H1 (cell line): Measurements from ENCODE around the gene RREB1. TPM values are rescaled to one million over a fixed set of nuclear protein-coding genes. Genes with fewer than 3 reads are reported as not detected.

Source experiments
- CTCF ChIA-PET: fragments of 300-600 bp; sonication (Branson Sonifier 250); formaldehyde crosslinking; loops from one replicate; lab custom pipeline; 2021; ENCODE audit not compliant: partially characterized antibody; lab: Charles Lee
- POLR2A ChIA-PET: fragments of 300-600 bp; sonication (Branson Sonifier 250); formaldehyde crosslinking; loops from one replicate; lab custom pipeline; 2021; ENCODE audit warnings: inconsistent platforms; ENCODE audit not compliant: partially characterized antibody; lab: Charles Lee
- DNase-seq, 2 experiments: peaks; one replicate each; pipeline versions ENCODE4 v3.0.0 to v3.0.0-alpha.2; 2010 to 2022; ENCODE audit warnings: low spot score in 2 of 2, low read depth in 1 of 2, mixed read lengths in 1 of 2
- FAIRE-seq: peaks from 2 replicates; lab custom pipeline; 2011; peaks lifted over from hg19 to GRCh38; lab: Jason Lieb, UNC
- H2AFZ ChIP-seq: 2 replicates; pipeline ENCODE4 v1.8.1; 2012; ENCODE audit warnings: low read length, inconsistent platforms
- H2AK5ac ChIP-seq: 2 replicates; pipeline ENCODE4 v1.6.1; 2013; ENCODE audit warnings: low read depth, low read length
- H2BK120ac ChIP-seq: replicated peaks from 2 replicates; pipeline ENCODE3; 2013; ENCODE audit warnings: low read depth, low read length, inconsistent platforms
- H2BK12ac ChIP-seq: 2 replicates; pipeline ENCODE4 v1.6.1; 2013; ENCODE audit warnings: low read depth, low read length
- H2BK15ac ChIP-seq: 2 replicates; pipeline ENCODE4 v1.6.1; 2013; ENCODE audit warnings: low read length
- H2BK20ac ChIP-seq: 2 replicates; pipeline ENCODE4 v1.6.1; 2013; ENCODE audit warnings: low read length
- H2BK5ac ChIP-seq: 2 replicates; pipeline ENCODE4 v1.6.1; 2013; ENCODE audit warnings: low read depth, low read length
- H3K14ac ChIP-seq: 2 replicates; pipeline ENCODE4 v1.6.1; 2013; ENCODE audit warnings: inconsistent platforms; ENCODE audit not compliant: insufficient read length
- H3K18ac ChIP-seq: 2 replicates; pipeline ENCODE4 v1.6.1; 2013; ENCODE audit warnings: low read length; ENCODE audit errors: extremely low read depth
- H3K23ac ChIP-seq: 2 replicates; pipeline ENCODE4 v1.6.1; 2013; ENCODE audit warnings: inconsistent platforms; ENCODE audit not compliant: insufficient read length
- H3K23me2 ChIP-seq: 2 replicates; pipeline ENCODE4 v1.6.1; 2013; ENCODE audit warnings: low read depth, low read length
- H3K27ac ChIP-seq: 2 replicates; pipeline ENCODE4 v1.6.1; 2011; ENCODE audit warnings: low read depth, low read length, inconsistent platforms
- H3K27me3 ChIP-seq, 4 experiments: replicated peaks in 1 of 4; 1 replicate in 1 of 4; 2 replicates in 3 of 4; pipeline versions ENCODE4 v1.6.1 to v1.8.1; 2011 to 2013; ENCODE audit warnings: low read length in 3 of 4, mild to moderate bottlenecking in 3 of 4, inconsistent platforms in 2 of 4, mixed read lengths in 2 of 4, moderate library complexity in 1 of 4; ENCODE audit not compliant: control insufficient read depth in 3 of 4, insufficient read depth in 3 of 4; ENCODE audit errors: extremely low read depth in 1 of 4
- H3K36me3 ChIP-seq, 4 experiments: 2 replicates each; pipeline versions ENCODE4 v1.6.1 to v1.8.1; 2011 to 2013; ENCODE audit warnings: mild to moderate bottlenecking in 4 of 4, low read length in 3 of 4, moderate library complexity in 2 of 4, control low read depth in 1 of 4, inconsistent platforms in 1 of 4; ENCODE audit not compliant: insufficient read depth in 4 of 4, control insufficient read depth in 2 of 4
- H3K4ac ChIP-seq: replicated peaks from 2 replicates; pipeline ENCODE3; 2013; ENCODE audit warnings: low read length, low read depth, mixed read lengths, inconsistent platforms; ENCODE audit not compliant: insufficient read length
- H3K4me1 ChIP-seq, 4 experiments: replicated peaks in 1 of 4; 1 replicate in 1 of 4; 2 replicates in 3 of 4; pipeline versions ENCODE4 v1.6.1 to v1.8.1; 2011 to 2013; ENCODE audit warnings: low read length in 3 of 4, inconsistent platforms in 2 of 4, mixed read lengths in 1 of 4; ENCODE audit not compliant: insufficient read depth in 4 of 4, control insufficient read depth in 3 of 4
- H3K4me2 ChIP-seq, 2 experiments: 2 replicates each; pipeline versions ENCODE4 v1.6.1 to v1.8.1; 2011 to 2013; ENCODE audit warnings: low read depth in 2 of 2, low read length in 2 of 2, control low read depth in 1 of 2, inconsistent platforms in 1 of 2, mild to moderate bottlenecking in 1 of 2; ENCODE audit not compliant: insufficient read depth in 1 of 2
- H3K4me3 ChIP-seq, 4 experiments: fragments of 200-600, 300-600 bp in 1 of 4; sonication (generic), shearing (Covaris generic), sonication (Bioruptor Twin) in 1 of 4; 2 replicates each; pipeline versions ENCODE4 v1.5.1 to v1.8.1; 2011 to 2016; ENCODE audit warnings: low read length in 4 of 4, low read depth in 3 of 4, control low read depth in 2 of 4, inconsistent platforms in 2 of 4, mild to moderate bottlenecking in 2 of 4, mixed read lengths in 1 of 4, moderate library complexity in 1 of 4; ENCODE audit not compliant: insufficient read depth in 2 of 4; ENCODE audit errors: extremely low read depth in 1 of 4
- H3K56ac ChIP-seq: replicated peaks from 2 replicates; pipeline ENCODE3; 2013; ENCODE audit warnings: low read depth, mild to moderate bottlenecking, mixed read lengths, low read length, inconsistent platforms; ENCODE audit not compliant: insufficient read length
- H3K79me1 ChIP-seq: 2 replicates; pipeline ENCODE4 v1.6.1; 2013; ENCODE audit warnings: low read depth, low read length, control low read depth
- H3K79me2 ChIP-seq, 2 experiments: 2 replicates each; pipeline versions ENCODE4 v1.6.1 to v1.8.1; 2012 to 2013; ENCODE audit warnings: low read length in 2 of 2, mild to moderate bottlenecking in 2 of 2, inconsistent platforms in 1 of 2; ENCODE audit not compliant: insufficient read depth in 2 of 2, control insufficient read depth in 1 of 2
- H3K9ac ChIP-seq, 4 experiments: replicated peaks in 1 of 4; 1 replicate in 1 of 4; 2 replicates in 3 of 4; pipeline versions ENCODE4 v1.6.1 to v1.8.1; 2011 to 2013; ENCODE audit warnings: low read depth in 3 of 4, low read length in 3 of 4, control low read depth in 2 of 4, mild to moderate bottlenecking in 2 of 4, moderate library complexity in 2 of 4, inconsistent platforms in 1 of 4; ENCODE audit errors: extremely low read depth in 1 of 4
- H3K9me3 ChIP-seq, 2 experiments: 2 replicates each; pipeline versions ENCODE4 v1.6.1 to v1.8.1; 2012 to 2013; ENCODE audit warnings: mild to moderate bottlenecking in 2 of 2, moderate library complexity in 2 of 2, control low read depth in 1 of 2, inconsistent platforms in 1 of 2, low read depth in 1 of 2, low read length in 1 of 2, mixed read lengths in 1 of 2; ENCODE audit not compliant: insufficient read depth in 2 of 2
- H4K20me1 ChIP-seq, 2 experiments: replicated peaks in 1 of 2; 2 replicates each; pipeline versions ENCODE3 to v1.8.1; 2011 to 2013; ENCODE audit warnings: inconsistent platforms in 2 of 2, low read length in 2 of 2, mild to moderate bottlenecking in 1 of 2; ENCODE audit not compliant: insufficient read depth in 2 of 2, control insufficient read depth in 1 of 2
- H4K5ac ChIP-seq: 2 replicates; pipeline ENCODE4 v1.6.1; 2013; ENCODE audit warnings: low read length, low read depth, mixed read lengths, inconsistent platforms; ENCODE audit not compliant: insufficient read length
- H4K8ac ChIP-seq: 2 replicates; pipeline ENCODE4 v1.8.0; 2013; ENCODE audit warnings: mild to moderate bottlenecking, moderate library complexity, low read length, inconsistent platforms; ENCODE audit not compliant: insufficient read depth; ENCODE audit errors: extremely low read depth
- H4K91ac ChIP-seq: replicated peaks from 2 replicates; pipeline ENCODE3; 2013; ENCODE audit warnings: low read length, mixed read lengths, inconsistent platforms; ENCODE audit not compliant: insufficient read length
- ATF2 ChIP-seq: IDR thresholded peaks from 2 replicates; pipeline ENCODE4 v1.6.1; 2012; ENCODE audit warnings: low read length, inconsistent platforms
- BCL11A ChIP-seq, 2 experiments: IDR thresholded peaks; one replicate each; pipeline ENCODE4 v1.6.1; 2011; ENCODE audit warnings: low read depth in 2 of 2, low read length in 2 of 2, mild to moderate bottlenecking in 2 of 2
- BRCA1 ChIP-seq: IDR thresholded peaks from 2 replicates; pipeline ENCODE4 v1.6.1; 2012; ENCODE audit warnings: low read depth, low read length, improper control_type of control experiment
- CEBPB ChIP-seq: IDR thresholded peaks from 2 replicates; pipeline ENCODE4 v1.6.1; 2012; ENCODE audit warnings: low read depth, low read length
- EP300 ChIP-seq, 2 experiments: IDR thresholded peaks; 1 replicate in 1 of 2; 2 replicates in 1 of 2; pipeline ENCODE4 v1.6.1; 2011 to 2012; ENCODE audit warnings: low read depth in 2 of 2, low read length in 2 of 2, mild to moderate bottlenecking in 2 of 2, borderline replicate concordance in 1 of 2, inconsistent platforms in 1 of 2, moderate library complexity in 1 of 2
- EZH2 ChIP-seq: fragments of 200-600 bp; sonication (generic); IDR thresholded peaks from 2 replicates; pipeline ENCODE4 v1.7.1; 2012; ENCODE audit warnings: low read depth, mild to moderate bottlenecking, moderate library complexity, low read length, inconsistent platforms; ENCODE audit not compliant: severe bottlenecking
- KDM5A ChIP-seq: fragments of 200-600 bp; IDR thresholded peaks from 2 replicates; pipeline ENCODE4 v1.7.1; 2012; ENCODE audit warnings: mild to moderate bottlenecking, low read length, inconsistent platforms, mixed read lengths
- RAD21 ChIP-seq, 2 experiments: IDR thresholded peaks in 1 of 2; conservative IDR thresholded peaks in 1 of 2; 2 replicates each; pipeline ENCODE4 v1.6.1; 2011; ENCODE audit warnings: low read depth in 2 of 2, low read length in 2 of 2, improper control_type of control experiment in 1 of 2, inconsistent platforms in 1 of 2, mild to moderate bottlenecking in 1 of 2, moderate library complexity in 1 of 2
- SIX5 ChIP-seq: IDR thresholded peaks from 2 replicates; pipeline ENCODE4 v1.6.1; 2011; ENCODE audit warnings: mild to moderate bottlenecking, low read depth, low read length
- SRF ChIP-seq: IDR thresholded peaks from 2 replicates; pipeline ENCODE4 v1.6.1; 2011; ENCODE audit warnings: mild to moderate bottlenecking, low read depth, low read length, moderate library complexity
- SUZ12 ChIP-seq: fragments of 200-600 bp; sonication (generic); IDR thresholded peaks from 2 replicates; pipeline ENCODE4 v1.6.1; 2012; ENCODE audit warnings: mild to moderate bottlenecking, inconsistent platforms, low read length, moderate library complexity, mixed read lengths
- WGBS, 2 experiments: shearing (Covaris generic) in 1 of 2; methylation state at CpG; one replicate each; pipeline versions ENCODE4 v1.1.6 to v1.1.7; 2013 to 2015; ENCODE audit warnings: low lambda C conversion rate in 2 of 2, mixed read lengths in 2 of 2, inconsistent platforms in 1 of 2, low coverage in 1 of 2, missing lambda C conversion rate in 1 of 2; ENCODE audit not compliant: insufficient replicate concordance in 2 of 2, insufficient coverage in 1 of 2, insufficient read length in 1 of 2; ENCODE audit errors: extremely low coverage in 1 of 2, missing lambda C conversion rate in 1 of 2; 5-methylcytosine and 5-hydroxymethylcytosine counted together
- polyA plus RNA-seq, 7 experiments: library from polyadenylated mRNA; depleted of rRNA in 3 of 7; stranded (reverse) in 5 of 7; unstranded in 2 of 7; fragments of >200 nt in 5 of 7; fragments of 200-250 nt in 2 of 7; gene quantifications; 1 replicate in 5 of 7; 2 replicates in 1 of 7; 4 replicates in 1 of 7; pipeline versions ENCODE4 v1.2.1 to v1.2.3, GENCODE V29; 2011 to 2013; ENCODE audit warnings: missing spikeins in 2 of 7, mixed read lengths in 2 of 7
- total RNA-seq: library from RNA; stranded (reverse); fragmentation: NEBNext Ultra II Directional; extraction: Animal tissue kit (Norgen Biotek cat#: 25700); gene quantifications from 2 replicates; pipeline ENCODE4 v1.2.1, GENCODE V29; 2021

Gene RREB1
- total and polyA plus RNA-seq, 2 of the 8 experiments (the other 6 are each of a cell fraction or from before 2014, with no cell fraction given), result 3.9 to 34.7 TPM

- CTCF ChIA-PET, result interaction anchor here (0.5 to 1.8 kb wide), 7 partner anchors 9 to 79 kb away, joined by 3 to 4 read pairs (median 3); no protein-coding TSS in a partner anchor
- H2BK15ac ChIP-seq, result no peak overlapping the region
- H3K79me2 ChIP-seq, result peaks cover 0 to 90% of the 10 kb centered on the region in 2 experiments; a peak in 3 of 4 replicates
- peaks cover 0 to 4% of the 10 kb centered on the region in 2 experiments for H4K20me1 ChIP-seq
- no peak overlapping the region for H2AFZ ChIP-seq
- no peak overlapping the region for H3K27ac ChIP-seq
- H3K4me1 ChIP-seq, result peaks cover 0 to 13% (median 7%) of the 10 kb centered on the region in 4 experiments; a peak in 5 of 7 replicates
- H3K23me2 ChIP-seq, result 0 out of 2 replicates have a peak, but pooled peaks cover 5% of the 10 kb centered on the region
- H3K79me1 ChIP-seq, result peaks cover 8% of the 10 kb centered on the region
- no peak for DNase-seq
- no peak overlapping the region for H3K14ac ChIP-seq
- no peak overlapping the region for H2BK120ac ChIP-seq
- H4K8ac ChIP-seq, result no peak overlapping the region
- no peak overlapping the region for H3K23ac ChIP-seq
- H3K4me3 ChIP-seq, result no peak overlapping the region
- H4K91ac ChIP-seq, result no peak overlapping the region
- no peaks in the 10 kb centered on the region for H3K36me3 ChIP-seq
- H3K18ac ChIP-seq, result no peak overlapping the region
- H2BK20ac ChIP-seq, result no peak overlapping the region
- 82% methylated on average over 12 of the region's 12 CpGs; no CpG with 5 or more reads in 1 of the 2 experiments for WGBS, 2 experiments
- H3K27me3 ChIP-seq, result no peaks in the 10 kb centered on the region
- H3K4me2 ChIP-seq, result peak overlapping the region; percentile 29 to 40; a peak in 2 of 4 replicates
- no peak overlapping the region for H3K9ac ChIP-seq
- H2BK12ac ChIP-seq, result 0 out of 2 replicates have a peak overlapping the region, but pooled peaks have one; percentile 84
- no peak overlapping the region for H3K4ac ChIP-seq
- H2BK5ac ChIP-seq, result peak overlapping the region; percentile 24; the same call in 1 of the 2 replicates
- no peak overlapping the region for H2AK5ac ChIP-seq
- no peaks in the 10 kb centered on the region for H3K9me3 ChIP-seq
- POLR2A ChIA-PET, result interaction anchor here (0.8 to 2.7 kb wide), 6 partner anchors 8 to 27 kb away, joined by 3 to 11 read pairs (median 4); partner anchors contain the start of gene RREB1
- H3K56ac ChIP-seq, result no peak overlapping the region
- no peak for FAIRE-seq
- H4K5ac ChIP-seq, result no peak overlapping the region
- TF ChIP-seq RAD21 (IDR thresholded peaks at IDR 0.05 in 1 of 2, conservative IDR thresholded peaks at IDR 0.05 in 1 of 2; ENCODE audit: low read depth in 2 of 2, low read length in 2 of 2) (no peak), SIX5 (no peak), SUZ12 (no peak), CEBPB (no peak), SRF (no peak), EP300 (IDR thresholded peaks at IDR 0.05; ENCODE audit: borderline replicate concordance in 1 of 2, low read depth in 2 of 2, low read length in 2 of 2) (no peak), BCL11A (IDR thresholded peaks at IDR 0.05; ENCODE audit: low read depth in 2 of 2, low read length in 2 of 2) (no peak), EZH2 (no peak), ATF2 (no peak), BRCA1 (no peak), KDM5A (no peak)
These were observed 11.6 kb downstream of the RREB1 start for GRCh38 chr6:7119272-7119801.
